Stimulated activated CD8-positive, alpha-beta memory T cell treated with anti-CD3 and anti-CD28 coated beads, Interleukin-4, amount 100 ng/mL, for 48 hours (primary cell): ENCODE data around the gene CORIN.
"Not testable (repeated sequence)": the region's sequence is repeated elsewhere in the genome, so short reads cannot be mapped to it uniquely, and the experiment has no call there.

Experiments used
- DNase-seq: peaks from one replicate; pipeline ENCODE4 v3.0.0-alpha.2; 2020

The CORIN gene

GRCh38 chr4:47830265-47831025 is 7.4 kb downstream of the CORIN start:
- DNase-seq, result no peak

DNA sequence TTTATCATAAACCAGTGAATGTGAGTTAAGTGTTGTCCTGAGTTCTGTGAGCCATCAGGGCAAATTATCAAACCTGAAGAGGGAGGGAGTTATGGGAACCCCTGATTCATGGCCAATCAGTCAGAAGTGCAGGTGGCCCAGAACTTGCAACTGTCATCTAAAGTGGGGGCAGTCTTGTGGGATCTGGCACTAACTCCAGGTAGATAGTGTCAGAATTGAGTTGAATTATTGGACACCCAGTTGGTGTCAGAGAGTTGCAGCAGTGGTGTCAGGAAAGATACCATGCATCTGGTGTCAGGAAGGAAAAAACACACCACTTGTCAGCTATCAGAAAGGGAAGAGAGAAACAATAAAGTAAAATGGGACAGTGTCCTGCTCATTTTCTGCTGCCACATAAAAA is 8.4 kb downstream of the CORIN start:
- DNase-seq, result no peak

- no peak for DNase-seq
These were observed 10.4 kb downstream of the CORIN start for GRCh38 chr4:47827343-47828047.

DNA sequence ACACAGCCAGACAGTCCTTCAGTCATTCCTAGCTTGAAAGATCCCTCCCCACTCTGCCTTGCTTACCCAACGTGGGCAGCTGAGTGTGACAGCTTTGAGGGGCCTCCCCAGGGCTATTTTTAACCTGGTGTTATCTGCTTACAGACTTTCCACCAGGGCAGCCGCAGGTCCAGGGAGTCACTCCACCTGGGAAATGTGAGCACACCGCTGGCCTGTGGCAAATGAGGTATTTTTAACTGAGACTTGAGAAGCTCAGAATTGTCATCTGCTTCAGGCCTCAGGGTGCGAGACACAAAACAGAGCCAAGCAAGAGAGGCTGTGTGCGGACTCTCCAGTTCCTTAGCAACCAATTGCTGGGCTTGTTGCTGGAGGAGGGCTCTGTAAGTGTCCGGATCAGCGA is 13.0 kb downstream of the CORIN start:
- no peak for DNase-seq

GRCh38 chr4:47819178-47819577 is 18.7 kb downstream of the CORIN start:
- DNase-seq, result no peak

- no peak for DNase-seq
These were observed 20.6 kb downstream of the CORIN start for GRCh38 chr4:47817275-47817674.

GRCh38 chr4:47816748-47817147 is 21.1 kb downstream of the CORIN start:
- no peak for DNase-seq

- no peak for DNase-seq
These were observed 23.1 kb downstream of the CORIN start for GRCh38 chr4:47814618-47815295.

DNA sequence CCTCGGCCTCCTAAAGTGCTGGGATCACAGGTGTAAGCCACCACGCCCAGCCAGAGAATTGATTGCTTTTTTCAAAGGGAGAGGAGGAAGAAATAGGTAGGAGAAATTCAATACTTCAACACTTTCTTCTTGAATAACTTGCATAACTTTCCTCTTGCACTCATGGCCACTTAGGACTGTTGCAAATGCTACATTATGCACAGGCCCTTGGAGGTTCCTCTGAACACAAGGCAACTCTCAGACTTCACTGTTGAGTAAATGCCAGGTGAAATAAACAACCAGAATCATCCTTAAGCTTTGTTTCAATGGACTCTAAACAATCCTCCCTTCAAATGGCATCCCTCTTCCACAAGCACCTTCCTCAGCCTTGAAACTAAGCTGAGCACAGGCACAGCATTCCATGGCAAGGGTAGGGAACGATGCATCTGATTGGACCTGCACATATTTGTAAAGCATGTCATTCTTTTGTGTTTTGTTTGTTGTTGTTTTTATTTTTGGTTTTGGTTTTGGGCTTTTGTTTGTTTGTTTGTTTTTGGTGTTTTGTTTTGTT is 28.1 kb downstream of the CORIN start:
- no peak for DNase-seq

GRCh38 chr4:47804598-47804997 is 33.3 kb downstream of the CORIN start:
- DNase-seq, result no peak

GRCh38 chr4:47801481-47802002 is 36.3 kb downstream of the CORIN start:
- no peak for DNase-seq

- DNase-seq, result no peak
These were observed 39.7 kb downstream of the CORIN start for GRCh38 chr4:47798165-47798564.

GRCh38 chr4:47791965-47792364 is 45.9 kb downstream of the CORIN start:
- no peak for DNase-seq

DNA sequence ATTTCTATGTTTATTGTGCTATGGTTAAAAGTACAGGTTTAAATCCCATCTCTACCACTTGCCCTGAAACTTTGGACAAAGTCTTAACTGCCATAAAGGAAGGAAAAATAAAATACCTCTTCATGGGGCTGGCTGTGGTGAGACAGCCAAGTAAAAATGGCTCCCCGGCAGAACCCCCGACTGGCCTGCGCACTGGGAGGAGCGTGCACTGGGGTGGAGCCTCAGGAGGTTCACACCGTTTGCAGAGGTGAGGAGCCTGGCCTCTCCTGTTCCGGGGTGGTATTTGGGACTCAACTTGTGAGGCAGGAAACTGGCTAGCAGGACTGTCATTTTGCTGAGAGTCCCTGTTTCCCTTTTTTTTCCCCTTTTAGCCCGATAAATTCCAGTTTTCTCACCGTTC is 47.8 kb downstream of the CORIN start:
- no peak for DNase-seq

DNA sequence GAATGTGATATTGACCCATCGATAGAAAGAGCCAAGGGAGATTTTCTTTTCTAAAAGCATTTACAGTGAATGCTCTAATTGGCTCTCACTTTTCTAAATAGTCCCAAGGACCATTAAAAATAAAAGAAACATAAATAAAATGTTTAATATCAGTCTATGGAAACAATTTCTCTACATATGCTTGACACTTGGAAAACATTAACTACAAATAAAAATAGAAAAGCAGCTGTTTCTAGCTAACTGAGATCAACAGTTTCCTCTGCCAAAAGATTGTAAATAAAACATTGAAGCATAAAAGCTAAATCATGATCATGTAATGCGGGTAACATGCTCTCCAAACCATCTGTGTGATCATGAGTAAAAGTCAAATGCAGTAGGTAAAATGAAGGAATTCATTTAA is 49.7 kb downstream of the CORIN start:
- DNase-seq, result no peak

GRCh38 chr4:47786958-47787370 is 50.9 kb downstream of the CORIN start:
- no peak for DNase-seq

DNA sequence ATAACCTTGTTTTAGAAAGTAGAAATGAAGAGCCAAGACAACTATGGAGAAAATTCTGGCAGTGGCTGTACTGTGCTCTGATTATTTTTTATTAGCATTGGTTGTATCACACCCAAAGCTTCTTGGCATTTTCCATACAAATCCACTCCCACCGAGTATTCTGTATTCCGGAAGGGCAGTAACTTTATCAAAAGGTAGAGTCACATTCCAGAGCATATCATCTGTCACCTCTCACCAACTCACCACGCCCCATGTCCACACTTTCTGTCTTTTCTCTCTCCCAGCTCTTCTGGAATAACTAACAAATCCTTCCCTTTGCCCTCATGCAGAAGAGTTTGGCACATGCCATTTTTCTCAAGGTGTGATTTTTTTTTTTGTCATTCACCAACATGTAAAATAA is 52.7 kb downstream of the CORIN start:
- no peak for DNase-seq

GRCh38 chr4:47784222-47784621 is 53.6 kb downstream of the CORIN start:
- no peak for DNase-seq

GRCh38 chr4:47776353-47776752 is 61.5 kb downstream of the CORIN start:
- DNase-seq, result no peak

DNA sequence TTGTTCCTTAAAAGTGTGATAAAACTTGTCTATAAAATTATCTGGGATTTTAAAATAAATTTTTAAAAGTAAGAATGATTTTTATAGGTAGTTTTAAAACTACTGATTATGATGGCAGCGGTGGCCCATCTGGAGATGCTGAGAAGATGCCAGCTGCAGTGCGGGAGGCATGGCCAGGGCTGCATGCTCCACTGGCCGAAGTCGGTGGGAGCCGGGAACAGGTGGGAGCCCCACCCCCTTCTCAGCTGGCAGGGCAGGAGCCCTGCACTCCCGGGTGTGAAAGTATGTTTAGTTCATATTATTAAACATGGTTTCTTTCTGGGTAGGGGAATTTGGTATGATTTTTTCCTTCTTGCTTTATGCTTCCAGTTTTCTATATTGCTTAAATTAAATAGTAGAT is 63.8 kb downstream of the CORIN start:
- no peak for DNase-seq

GRCh38 chr4:47771020-47771419 is 66.8 kb downstream of the CORIN start:
- DNase-seq, result no peak

DNA sequence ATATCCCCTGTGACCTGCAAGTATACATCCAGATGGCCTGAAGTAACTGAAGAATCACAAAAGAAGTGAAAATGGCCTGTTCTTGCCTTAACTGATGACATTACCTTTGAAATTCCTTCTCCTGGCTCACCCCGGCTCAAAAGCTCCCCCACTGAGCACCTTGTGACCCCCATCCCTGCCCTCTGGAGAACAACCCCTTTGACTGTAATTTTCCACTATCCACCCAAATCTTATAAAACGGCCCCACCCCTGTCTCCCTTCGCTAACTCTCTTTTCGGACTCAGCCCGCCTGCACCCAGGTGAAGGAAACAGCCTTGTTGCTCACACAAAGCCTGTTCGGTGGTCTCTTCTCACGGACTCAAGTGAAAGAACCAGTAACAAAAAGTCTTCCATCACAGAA is 69.9 kb downstream of the CORIN start:
- DNase-seq, result not testable (repeated sequence)

DNA sequence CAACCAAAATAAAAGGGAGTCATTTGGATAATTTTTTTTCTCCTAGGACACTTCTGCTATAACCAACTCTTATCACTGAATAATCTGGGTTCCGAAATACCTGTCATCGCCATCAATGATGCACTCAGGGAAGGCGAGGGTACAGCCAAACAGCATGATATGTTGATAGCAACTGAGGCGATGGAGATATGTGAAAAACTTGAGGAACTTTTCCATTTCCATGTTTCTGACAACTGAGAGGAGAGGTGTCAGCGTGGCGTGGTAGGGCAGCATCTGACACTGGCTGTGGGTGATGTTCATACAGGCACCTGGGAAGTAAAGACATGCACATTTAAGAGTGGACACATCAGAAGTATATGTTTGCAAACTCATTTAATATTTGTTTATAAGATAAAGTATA is 74.6 kb downstream of the CORIN start:
- DNase-seq, result no peak
